NCI-H1048 (cell line): ENCODE results near the gene PGAP3.

Experiments used
- DNase-seq: peaks from one replicate; lab custom pipeline; 2025; lab: John Stamatoyannopoulos, UW

The PGAP3 gene

GRCh38 chr17:39636927-39637736 is 50.7 kb downstream of the PGAP3 start, which contains the start of gene STARD3:
TSS of gene STARD3 (plus strand) at chr17:39637144. CDS start at chr17:39653532, 16,388 bp downstream.
- peak; percentile 70 for DNase-seq

GRCh38 chr17:39636587-39636926 is 51.3 kb downstream of the PGAP3 start:
- DNase-seq: no peak

GRCh38 chr17:39635614-39636176 is 52.2 kb downstream of the PGAP3 start:
- no peak for DNase-seq

GRCh38 chr17:39634384-39634871 is 53.4 kb downstream of the PGAP3 start:
- peak; percentile 8 for DNase-seq

- DNase-seq: no peak
Measured at GRCh38 chr17:39633570-39634183, 54.2 kb downstream of the PGAP3 start.

GRCh38 chr17:39632153-39632941 is 55.5 kb downstream of the PGAP3 start:
- DNase-seq: no peak

- no peak for DNase-seq
Measured at GRCh38 chr17:39631403-39631802, 56.5 kb downstream of the PGAP3 start.

GRCh38 chr17:39629898-39630297 is 58.0 kb downstream of the PGAP3 start:
- DNase-seq: no peak

GRCh38 chr17:39629494-39629880 is 58.4 kb downstream of the PGAP3 start:
- no peak for DNase-seq

GRCh38 chr17:39628655-39629493 is 59.0 kb downstream of the PGAP3 start:
- DNase-seq: no peak

GRCh38 chr17:39627712-39628516 is 59.9 kb downstream of the PGAP3 start:
- no peak for DNase-seq

GRCh38 chr17:39627047-39627711 is 60.7 kb downstream of the PGAP3 start:
- no peak for DNase-seq

- DNase-seq: no peak
Measured at GRCh38 chr17:39626171-39627046, 61.4 kb downstream of the PGAP3 start, which contains the start of gene PPP1R1B. TSS of gene PPP1R1B (plus strand) at chr17:39626952. CDS start at chr17:39627393, 441 bp downstream.

GRCh38 chr17:39625198-39625785 is 62.6 kb downstream of the PGAP3 start:
- DNase-seq: no peak

- no peak for DNase-seq
Measured at GRCh38 chr17:39624313-39624712, 63.5 kb downstream of the PGAP3 start.

GRCh38 chr17:39623356-39623950 is 64.4 kb downstream of the PGAP3 start:
- DNase-seq: peak; percentile 22

GRCh38 chr17:39622380-39623006 is 65.4 kb downstream of the PGAP3 start:
- no peak for DNase-seq
